Measurements from ENCODE around the gene EXOSC3. TPM values are rescaled to one million over a fixed set of nuclear protein-coding genes. Genes with fewer than 3 reads are reported as not detected.

The EXOSC3 gene
- total RNA-seq, 1 donor from 2014 or later, result 69.9 TPM

GRCh38 chr9:37739222-37739621 lies 45.6 kb downstream of the EXOSC3 start:
- POLR2A ChIA-PET, result no interaction called here
- no peak overlapping the region for H3K27ac Mint-ChIP-seq
- no peak for DNase-seq

GRCh38 chr9:37732952-37733351 lies 51.9 kb downstream of the EXOSC3 start:
- ATAC-seq (ENCODE audit: low read depth) (no peak), DNase-seq (no peak)
- no peak overlapping the region for H3K4me3 Mint-ChIP-seq
- TF ChIP-seq CTCF (IDR thresholded peaks at IDR 0.05), result no peak
- H3K9me3 Mint-ChIP-seq, result no peaks in the 10 kb centered on the region
- no peaks in the 10 kb centered on the region for H3K36me3 Mint-ChIP-seq (ENCODE audit: low read depth)
- intact Hi-C loops (cut with micrococcal nuclease), result no loop called here
- H3K27me3 Mint-ChIP-seq, result peaks cover 6% of the 10 kb centered on the region
- H3K27ac Mint-ChIP-seq, result no peak overlapping the region
- H3K4me1 Mint-ChIP-seq, result no peaks in the 10 kb centered on the region
- ChIA-PET CTCF (no interaction called here), POLR2A (no interaction called here)

More at GRCh38 chr9:37739222-37739621, 45.6 kb downstream of the EXOSC3 start:
- ATAC-seq (ENCODE audit: low read depth), result no peak
- Mint-ChIP-seq H3K9me3 (no peaks in the 10 kb centered on the region), H3K4me1 (no peaks in the 10 kb centered on the region), H3K4me3 (no peak overlapping the region), H3K27me3 (peaks cover 7% of the 10 kb centered on the region), H3K36me3 (ENCODE audit: low read depth) (no peaks in the 10 kb centered on the region)
- TF ChIP-seq CTCF (IDR thresholded peaks at IDR 0.05), result no peak
- intact Hi-C loops (cut with micrococcal nuclease), result no loop called here
- CTCF ChIA-PET, result no interaction called here

GRCh38 chr9:37732086-37732741 lies 52.6 kb downstream of the EXOSC3 start:
- Mint-ChIP-seq H3K36me3 (ENCODE audit: low read depth) (no peaks in the 10 kb centered on the region), H3K4me1 (no peaks in the 10 kb centered on the region), H3K27me3 (peaks cover 7% of the 10 kb centered on the region), H3K4me3 (no peak overlapping the region), H3K9me3 (no peaks in the 10 kb centered on the region), H3K27ac (no peak overlapping the region)
- intact Hi-C loops (cut with micrococcal nuclease), result no loop called here
- no peak for TF ChIP-seq CTCF (IDR thresholded peaks at IDR 0.05)
- DNase-seq, result no peak
- ATAC-seq (ENCODE audit: low read depth), result no peak
- CTCF ChIA-PET, result no interaction called here
- POLR2A ChIA-PET, result no interaction called here

GRCh38 chr9:37730839-37731238 lies 54.0 kb downstream of the EXOSC3 start:
- ATAC-seq (ENCODE audit: low read depth) (no peak), DNase-seq (no peak)
- H3K4me1 Mint-ChIP-seq, result no peaks in the 10 kb centered on the region
- ChIA-PET CTCF (no interaction called here), POLR2A (no interaction called here)
- H3K27ac Mint-ChIP-seq, result no peak overlapping the region
- H3K27me3 Mint-ChIP-seq, result peaks cover 7% of the 10 kb centered on the region
- no peaks in the 10 kb centered on the region for H3K9me3 Mint-ChIP-seq
- no peaks in the 10 kb centered on the region for H3K36me3 Mint-ChIP-seq (ENCODE audit: low read depth)
- no peak for TF ChIP-seq CTCF (IDR thresholded peaks at IDR 0.05)
- no peak overlapping the region for H3K4me3 Mint-ChIP-seq
- intact Hi-C loops (cut with micrococcal nuclease), result no loop called here

- Mint-ChIP-seq H3K27me3 (peaks cover 5% of the 10 kb centered on the region), H3K27ac (no peak overlapping the region), H3K4me1 (no peaks in the 10 kb centered on the region), H3K9me3 (no peaks in the 10 kb centered on the region), H3K4me3 (no peak overlapping the region), H3K36me3 (ENCODE audit: low read depth) (no peaks in the 10 kb centered on the region)
- POLR2A ChIA-PET, result interaction anchor here (0.7 kb wide), 1 partner anchor 18 kb away, joined by 4 read pairs; no protein-coding TSS in a partner anchor
- no peak for TF ChIP-seq CTCF (IDR thresholded peaks at IDR 0.05)
- ATAC-seq (ENCODE audit: low read depth) (no peak), DNase-seq (no peak)
- intact Hi-C loops (cut with micrococcal nuclease), result no loop called here
- CTCF ChIA-PET, result no interaction called here
Observed at GRCh38 chr9:37730256-37730655, 54.6 kb downstream of the EXOSC3 start.

Other genes with a start within 250 kb of the EXOSC3 start
- 29.8 and 39.4 TPM in 2 replicates for gene FBXO10, start 208.7 kb downstream of the EXOSC3 start, total RNA-seq
- 77.8 and 80.3 TPM in 2 replicates for gene TOMM5, start 192.5 kb downstream of the EXOSC3 start, total RNA-seq
- gene FRMPD1, start 134.1 kb downstream of the EXOSC3 start, total RNA-seq, result 0.07 TPM in 1 of 2 replicates, not detected in the other
- gene TRMT10B, start 31.3 kb downstream of the EXOSC3 start, total RNA-seq, result 11.7 and 15.0 TPM in 2 replicates
- gene DCAF10, start 15.7 kb upstream of the EXOSC3 start, total RNA-seq, result 16.8 and 19.1 TPM in 2 replicates
- gene SLC25A51, start 119.1 kb upstream of the EXOSC3 start, total RNA-seq, result 30.5 and 33.9 TPM in 2 replicates